GM04503 (cell line): ENCODE data around the gene TPK1.
"Not testable (repeated sequence)": the region's sequence is repeated elsewhere in the genome, so short reads cannot be mapped to it uniquely, and the experiment has no call there.

Experiments
- DNase-seq: peaks from one replicate; pipeline ENCODE4 v3.0.0-alpha.2; 2012; ENCODE audit warnings: low read depth

TPK1 gene

GRCh38 chr7:144822223-144822622 lies 13.6 kb downstream of the TPK1 start:
- DNase-seq, result no peak

- DNase-seq, result no peak
These were observed 14.8 kb downstream of the TPK1 start for GRCh38 chr7:144821067-144821466.

DNA sequence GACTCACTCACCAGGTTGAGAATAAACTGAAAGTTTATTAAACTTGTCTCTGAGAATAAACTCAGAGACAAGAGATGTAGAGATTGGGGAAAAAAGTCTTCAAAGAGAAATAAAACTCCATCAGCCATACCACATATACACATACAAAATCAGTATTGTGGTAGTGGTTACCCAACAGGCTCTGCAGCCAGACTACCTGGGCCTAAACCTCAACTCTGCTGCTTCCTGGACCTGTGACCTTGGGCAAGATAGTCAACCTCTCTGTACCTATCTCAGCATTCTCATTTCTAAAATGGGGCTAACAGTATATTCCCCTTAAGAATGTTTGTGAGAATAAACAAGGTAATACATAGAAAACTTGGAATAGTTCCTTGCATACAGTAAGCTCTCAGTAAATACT lies 15.3 kb downstream of the TPK1 start:
- DNase-seq, result no peak

DNA sequence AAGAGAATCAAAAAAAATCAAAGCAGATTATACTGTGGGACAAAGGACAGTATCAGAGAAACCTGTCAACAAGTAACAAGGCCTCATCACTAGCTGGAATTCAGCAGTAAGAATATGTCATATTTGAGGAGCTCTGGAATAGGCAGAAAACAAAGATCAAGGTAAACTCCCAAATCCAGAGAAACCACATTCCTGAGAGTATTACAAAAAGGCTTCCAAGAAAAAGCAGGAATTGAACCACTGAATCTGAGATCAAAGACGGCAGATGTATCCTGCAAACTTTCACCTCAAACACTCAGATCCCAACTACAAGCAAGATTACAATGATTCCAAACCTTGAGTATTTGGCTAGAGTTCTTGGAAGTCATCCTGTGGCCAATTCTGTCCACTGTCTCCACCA lies 16.3 kb downstream of the TPK1 start:
- DNase-seq, result no peak

GRCh38 chr7:144818511-144818910 lies 17.3 kb downstream of the TPK1 start:
- no peak for DNase-seq

- no peak for DNase-seq
These were observed 18.9 kb downstream of the TPK1 start for GRCh38 chr7:144817001-144817400.

DNA sequence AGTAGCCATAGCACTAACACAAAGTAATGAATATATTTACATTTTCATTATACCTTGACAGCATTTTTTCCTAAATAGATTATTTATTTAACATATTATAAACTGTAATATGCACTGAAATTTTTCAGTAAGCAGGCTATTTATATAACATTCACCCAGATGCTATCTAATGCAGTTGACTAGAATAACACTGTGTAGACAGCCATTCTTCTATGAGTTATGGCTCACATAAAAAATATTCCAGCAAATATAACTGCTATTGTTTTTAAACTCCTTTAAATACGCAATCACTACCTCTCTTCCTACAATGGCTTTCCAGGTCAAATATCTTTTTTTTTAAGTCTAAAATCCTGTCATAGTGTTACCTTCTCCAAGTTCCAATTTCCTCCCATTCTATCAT lies 21.6 kb downstream of the TPK1 start:
- no peak for DNase-seq

GRCh38 chr7:144812379-144813283 lies 23.2 kb downstream of the TPK1 start:
- DNase-seq, result no peak

- DNase-seq, result no peak
These were observed 30.1 kb downstream of the TPK1 start for GRCh38 chr7:144805627-144806239.

- not testable (repeated sequence) for DNase-seq
These were observed 35.0 kb downstream of the TPK1 start for GRCh38 chr7:144800678-144801436.

GRCh38 chr7:144796919-144797318 lies 38.9 kb downstream of the TPK1 start:
- no peak for DNase-seq

DNA sequence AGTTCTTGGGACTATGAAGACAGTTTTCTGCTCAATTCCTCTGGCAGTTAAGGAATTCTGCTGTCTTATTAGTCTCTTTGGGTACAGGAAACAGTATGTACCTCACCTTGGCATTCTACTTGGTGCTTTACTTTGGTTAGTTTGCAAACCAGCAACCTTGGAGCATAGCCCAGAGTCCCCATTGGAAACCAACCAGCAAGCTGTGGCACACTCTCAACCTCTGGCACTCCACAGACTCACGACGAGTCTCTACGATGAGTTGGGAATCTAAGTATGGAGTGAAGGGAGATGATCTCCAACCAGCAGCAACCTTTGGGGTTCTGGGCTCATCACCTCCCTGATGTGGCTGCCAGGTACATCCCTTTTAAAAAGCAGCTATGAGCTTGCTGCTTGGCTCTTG lies 43.8 kb downstream of the TPK1 start:
- no peak for DNase-seq

DNA sequence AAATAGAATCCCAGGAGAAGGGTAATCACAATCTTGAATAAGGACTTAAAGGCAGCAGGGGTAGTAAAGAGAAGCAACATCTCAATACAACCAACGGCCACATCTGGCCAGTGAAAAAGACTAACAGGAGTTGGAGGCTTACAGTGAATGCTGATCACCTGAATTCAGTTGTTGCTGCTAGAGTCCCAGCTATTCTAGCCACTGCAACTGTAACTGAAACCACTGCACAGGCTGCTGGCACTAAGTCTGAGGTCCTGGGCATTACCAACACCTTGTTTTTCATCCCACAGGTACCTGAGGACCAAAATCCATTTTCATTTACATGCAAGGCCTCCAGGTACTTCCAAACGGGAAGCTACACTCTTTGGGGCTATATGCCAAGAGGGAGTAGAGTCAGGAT lies 44.4 kb downstream of the TPK1 start:
- DNase-seq, result no peak

GRCh38 chr7:144787127-144787526 lies 48.7 kb downstream of the TPK1 start:
- no peak for DNase-seq

DNA sequence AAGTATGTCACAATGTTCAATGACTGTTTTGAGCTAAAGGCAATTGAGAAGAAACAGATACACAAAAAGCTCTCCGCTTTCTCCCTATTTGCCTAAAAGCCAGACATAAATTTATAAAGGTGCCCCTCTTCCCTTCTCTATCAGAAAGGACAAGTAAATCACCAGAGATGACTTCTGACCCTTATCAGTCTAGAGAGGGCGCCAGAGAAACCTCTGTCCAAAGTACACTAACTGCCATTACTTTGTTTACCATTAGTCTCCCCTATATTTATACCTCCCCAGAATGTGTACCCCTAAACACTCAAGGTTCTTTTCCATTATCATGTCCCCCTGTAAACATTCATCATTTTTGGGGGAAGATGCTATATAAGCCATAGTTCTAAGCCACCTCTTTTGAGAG lies 49.3 kb downstream of the TPK1 start:
- DNase-seq, result no peak

- DNase-seq, result no peak
These were observed 49.8 kb downstream of the TPK1 start for GRCh38 chr7:144786079-144786478.

DNA sequence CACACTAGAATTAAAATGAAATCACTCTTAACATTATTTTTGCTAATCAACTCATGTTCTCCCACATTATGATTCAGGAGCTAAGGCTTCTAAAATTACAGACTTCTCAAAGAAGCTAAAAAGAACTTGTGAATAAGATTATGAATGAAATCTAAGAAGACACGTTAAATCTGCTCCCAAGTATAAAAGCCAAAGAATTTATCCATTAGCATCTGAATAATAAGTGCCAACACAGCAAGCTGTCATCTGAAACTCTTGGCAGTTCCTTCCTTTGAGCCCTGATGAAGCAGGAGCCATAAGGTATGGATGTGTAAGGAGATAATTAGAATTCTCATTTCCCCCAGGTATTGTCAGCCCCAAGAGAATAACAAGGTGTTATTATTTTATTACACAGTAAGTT lies 50.3 kb downstream of the TPK1 start:
- DNase-seq, result no peak

GRCh38 chr7:144784943-144785342 lies 50.9 kb downstream of the TPK1 start:
- DNase-seq, result no peak

- DNase-seq, result no peak
These were observed 51.4 kb downstream of the TPK1 start for GRCh38 chr7:144784441-144784840.

- no peak for DNase-seq
These were observed 53.0 kb downstream of the TPK1 start for GRCh38 chr7:144782883-144783282.

- no peak for DNase-seq
These were observed 55.7 kb downstream of the TPK1 start for GRCh38 chr7:144780071-144780608.

GRCh38 chr7:144777889-144778288 lies 58.0 kb downstream of the TPK1 start:
- not testable (repeated sequence) for DNase-seq
